Measurements from ENCODE around the gene GABRG3. TPM values are rescaled to one million over a fixed set of nuclear protein-coding genes. Genes with fewer than 3 reads are reported as not detected.

Gene GABRG3
- polyA plus RNA-seq, 1 donor, result 0.18 TPM

GRCh38 chr15:27111323-27111722 lies 140.3 kb downstream of the GABRG3 start:
- DNase-seq, result no peak

GRCh38 chr15:27114473-27114872 lies 143.5 kb downstream of the GABRG3 start:
- DNase-seq, result no peak

- DNase-seq, result no peak
These were observed 148.8 kb downstream of the GABRG3 start for GRCh38 chr15:27119695-27120266.

- DNase-seq, result no peak
These were observed 150.7 kb downstream of the GABRG3 start for GRCh38 chr15:27121672-27122071.

- DNase-seq, result no peak
These were observed 152.3 kb downstream of the GABRG3 start for GRCh38 chr15:27123291-27123690.

- no peak for DNase-seq
These were observed 152.8 kb downstream of the GABRG3 start for GRCh38 chr15:27123808-27124207.

GRCh38 chr15:27124287-27124871 lies 153.4 kb downstream of the GABRG3 start:
- DNase-seq, result no peak

GRCh38 chr15:27125185-27125584 lies 154.2 kb downstream of the GABRG3 start:
- DNase-seq, result no peak

- no peak for DNase-seq
These were observed 155.5 kb downstream of the GABRG3 start for GRCh38 chr15:27126449-27126848.

- no peak for DNase-seq
These were observed 157.0 kb downstream of the GABRG3 start for GRCh38 chr15:27127815-27128570.

- DNase-seq, result no peak
These were observed 162.3 kb downstream of the GABRG3 start for GRCh38 chr15:27133249-27133648.

- DNase-seq, result no peak
These were observed 163.5 kb downstream of the GABRG3 start for GRCh38 chr15:27134481-27134880.

- DNase-seq, result no peak
These were observed 164.2 kb downstream of the GABRG3 start for GRCh38 chr15:27135151-27135550.

- DNase-seq, result no peak
These were observed 166.1 kb downstream of the GABRG3 start for GRCh38 chr15:27137127-27137526.

- no peak for DNase-seq
These were observed 194.6 kb downstream of the GABRG3 start for GRCh38 chr15:27165590-27165989.

GRCh38 chr15:27166917-27167316 lies 195.9 kb downstream of the GABRG3 start:
- DNase-seq, result no peak

GRCh38 chr15:27167738-27168137 lies 196.8 kb downstream of the GABRG3 start:
- no peak for DNase-seq

- no peak for DNase-seq
These were observed 199.9 kb downstream of the GABRG3 start for GRCh38 chr15:27170851-27171250.

- no peak for DNase-seq
These were observed 201.8 kb downstream of the GABRG3 start for GRCh38 chr15:27172821-27173220.

- no peak for DNase-seq
These were observed 204.6 kb downstream of the GABRG3 start for GRCh38 chr15:27175472-27176153.

- no peak for DNase-seq
These were observed 205.9 kb downstream of the GABRG3 start for GRCh38 chr15:27176785-27177406.

- DNase-seq, result no peak
These were observed 208.8 kb downstream of the GABRG3 start for GRCh38 chr15:27179789-27180188.

GRCh38 chr15:27182561-27183110 lies 211.7 kb downstream of the GABRG3 start:
- no peak for DNase-seq

Data from hindlimb muscle (tissue), 1 donor.